HG02588 (cell line): ENCODE data around the gene TMEM171.

Source experiments
- ATAC-seq: cut with Tn5 transposase; IDR thresholded peaks from one replicate; pipeline ENCODE4 v1.9.1; 2021; ENCODE audit warnings: mild to moderate bottlenecking, moderate library complexity; ENCODE audit not compliant: unreplicated experiment

The TMEM171 gene

GRCh38 chr5:73151766-73152410 is 31.5 kb downstream of the TMEM171 start:
- ATAC-seq = no peak

- ATAC-seq = no peak
These were observed 32.3 kb downstream of the TMEM171 start for GRCh38 chr5:73152411-73153388.

GRCh38 chr5:73153513-73153912 is 33.1 kb downstream of the TMEM171 start:
- ATAC-seq = no peak

GRCh38 chr5:73154208-73155006 is 34.0 kb downstream of the TMEM171 start:
- ATAC-seq = no peak

- ATAC-seq = no peak
These were observed 35.2 kb downstream of the TMEM171 start for GRCh38 chr5:73155271-73156222.

GRCh38 chr5:73157414-73158303 is 37.3 kb downstream of the TMEM171 start:
- ATAC-seq = no peak

GRCh38 chr5:73158313-73158712 is 37.9 kb downstream of the TMEM171 start:
- ATAC-seq = no peak

- ATAC-seq = no peak
These were observed 39.9 kb downstream of the TMEM171 start for GRCh38 chr5:73160239-73160671.

- ATAC-seq = no peak
These were observed 50.1 kb downstream of the TMEM171 start for GRCh38 chr5:73170522-73170921.

- no peak for ATAC-seq
These were observed 51.1 kb downstream of the TMEM171 start for GRCh38 chr5:73171495-73171894.

GRCh38 chr5:73172951-73173350 is 52.6 kb downstream of the TMEM171 start, which contains the start of gene TMEM174:
Gene TMEM174 (plus strand): TSS chr5:73173193. CDS start chr5:73173244, 51 bp downstream.
- no peak for ATAC-seq

GRCh38 chr5:73174100-73174815 is 53.9 kb downstream of the TMEM171 start:
- ATAC-seq = no peak

- ATAC-seq = no peak
These were observed 55.9 kb downstream of the TMEM171 start for GRCh38 chr5:73176250-73176649.

- no peak for ATAC-seq
These were observed 57.9 kb downstream of the TMEM171 start for GRCh38 chr5:73178265-73178664.

- no peak for ATAC-seq
These were observed 59.4 kb downstream of the TMEM171 start for GRCh38 chr5:73179730-73180129.

GRCh38 chr5:73180566-73180965 is 60.2 kb downstream of the TMEM171 start:
- ATAC-seq = no peak
